NCI-H524 (cell line): ENCODE results near the gene AMBP.
A peak's percentile ranks its signal among the peaks of the same experiment; 100 is the strongest.

ENCODE experiments used
- DNase-seq, 2 experiments: peaks; one replicate each; lab custom pipeline; 2025; lab: John Stamatoyannopoulos, UW

Gene AMBP

DNA sequence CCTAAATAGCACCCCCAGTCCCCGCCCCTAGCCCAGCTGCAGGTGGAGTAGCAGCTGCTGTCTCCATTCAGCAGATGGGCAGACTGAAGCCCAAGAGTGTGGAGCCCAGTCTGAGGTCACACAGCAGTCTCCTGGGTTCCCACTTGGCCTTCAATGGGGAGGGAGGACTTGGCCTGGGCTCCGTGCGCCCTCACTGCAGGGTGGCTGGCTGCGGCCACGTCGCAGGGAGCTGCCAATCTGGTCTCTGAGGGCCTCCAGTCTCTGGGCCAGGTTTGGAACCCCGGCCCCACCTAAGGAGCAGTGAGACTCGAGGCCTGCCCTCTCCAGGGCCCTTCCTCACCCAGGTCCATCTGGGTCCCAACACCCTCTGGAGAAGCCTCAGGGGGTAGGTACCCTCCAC is 13.6 kb upstream of the AMBP start:
- no peak for DNase-seq

DNA sequence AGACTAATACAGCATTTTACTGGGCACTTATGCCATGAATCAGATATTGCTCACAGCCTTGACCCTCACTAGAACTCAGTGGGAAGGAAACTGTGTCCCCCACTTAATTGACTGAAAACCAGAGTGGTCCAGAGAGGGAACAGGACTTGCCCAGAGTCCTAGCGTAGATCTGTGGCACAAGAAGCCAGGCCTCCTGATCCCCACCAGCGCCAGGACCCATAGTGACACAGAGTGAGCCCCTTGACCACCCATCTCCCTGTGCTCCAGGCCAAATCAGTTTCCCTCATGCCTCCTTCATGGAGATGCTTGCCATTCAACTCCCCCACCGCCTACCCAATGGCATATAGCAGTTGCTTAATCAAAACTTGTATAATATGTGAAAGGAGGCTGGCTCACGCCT is 12.7 kb upstream of the AMBP start:
- no peak for DNase-seq

DNA sequence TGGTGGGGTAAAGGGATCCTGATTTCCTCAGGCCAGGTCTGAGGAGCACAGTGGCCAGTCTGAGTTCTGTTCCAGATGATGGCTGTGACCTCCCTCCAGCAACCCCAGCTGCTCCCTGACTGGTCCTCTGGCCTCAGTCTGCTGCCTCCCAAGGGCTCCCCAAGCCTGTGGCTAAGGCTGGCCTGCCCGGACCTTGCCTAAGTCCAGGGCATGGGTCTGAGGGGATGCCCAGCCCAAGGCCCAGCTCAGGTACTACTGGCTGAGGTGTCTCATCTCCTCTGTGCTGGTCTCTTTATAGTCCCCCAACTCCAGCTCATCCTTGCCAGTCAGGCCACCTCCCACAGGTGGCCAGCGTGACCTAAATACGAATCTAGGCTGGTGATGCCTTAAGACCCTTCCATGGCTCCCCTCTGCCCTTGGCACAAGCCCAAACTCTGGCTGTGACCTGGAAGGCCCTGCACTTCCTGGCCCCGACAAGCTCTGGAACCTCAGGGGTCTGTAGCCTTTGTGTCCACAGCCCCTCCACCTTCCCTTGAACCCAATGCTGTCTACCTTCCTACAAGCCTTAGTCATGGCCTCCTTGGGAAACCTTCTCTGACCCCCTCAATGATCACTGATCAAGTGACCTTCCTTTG is 11.2 kb upstream of the AMBP start:
- DNase-seq: no peak

DNA sequence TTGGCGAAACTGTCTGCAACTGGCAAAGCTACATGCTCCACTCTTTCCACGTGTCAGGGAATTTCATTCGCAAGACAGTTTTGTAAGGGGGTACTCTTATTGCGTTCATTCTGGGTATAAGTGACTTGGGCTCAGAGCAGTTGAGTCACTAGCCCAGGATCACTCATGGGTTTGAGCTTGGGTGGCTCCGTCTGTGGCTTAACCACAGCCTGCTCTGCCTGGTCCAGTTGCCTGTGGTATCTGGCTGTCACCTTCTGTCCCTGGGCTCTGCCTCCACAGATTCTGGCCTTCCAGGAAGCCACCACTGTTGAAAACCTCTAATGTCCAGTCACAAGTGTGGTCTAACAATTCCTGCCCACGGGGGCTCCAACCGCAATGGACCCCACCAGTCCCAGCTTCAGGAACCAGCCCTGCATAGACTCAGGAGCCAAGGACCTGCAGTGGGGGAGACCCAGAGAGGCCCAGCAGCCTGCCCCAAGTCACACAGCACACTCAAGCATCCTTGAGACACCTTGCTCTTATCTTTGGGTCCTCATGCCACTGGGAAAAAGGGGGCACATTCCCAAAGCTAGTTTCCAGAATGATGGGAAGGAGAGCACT is 10.6 kb upstream of the AMBP start:
- DNase-seq: no peak

DNA sequence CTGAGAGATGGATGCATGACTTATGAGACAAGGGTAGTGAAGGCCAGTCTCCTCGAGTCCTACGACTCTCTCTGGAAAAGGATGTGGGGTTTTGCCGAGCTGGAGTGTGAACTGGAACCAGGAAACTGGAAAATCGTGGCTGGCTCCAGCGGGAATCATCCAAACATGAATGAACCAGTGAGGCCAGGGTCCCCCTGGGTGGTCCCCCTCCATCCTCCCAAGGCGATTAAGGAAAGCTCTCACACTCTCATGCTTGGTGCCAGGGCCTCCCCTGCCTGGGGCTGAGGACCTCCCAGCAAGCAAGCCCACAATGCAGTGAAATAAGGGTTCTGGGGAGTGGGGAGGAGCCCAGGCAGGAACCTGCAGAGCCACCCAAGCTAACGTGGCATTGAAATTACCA is 9.6 kb upstream of the AMBP start:
- no peak for DNase-seq

DNA sequence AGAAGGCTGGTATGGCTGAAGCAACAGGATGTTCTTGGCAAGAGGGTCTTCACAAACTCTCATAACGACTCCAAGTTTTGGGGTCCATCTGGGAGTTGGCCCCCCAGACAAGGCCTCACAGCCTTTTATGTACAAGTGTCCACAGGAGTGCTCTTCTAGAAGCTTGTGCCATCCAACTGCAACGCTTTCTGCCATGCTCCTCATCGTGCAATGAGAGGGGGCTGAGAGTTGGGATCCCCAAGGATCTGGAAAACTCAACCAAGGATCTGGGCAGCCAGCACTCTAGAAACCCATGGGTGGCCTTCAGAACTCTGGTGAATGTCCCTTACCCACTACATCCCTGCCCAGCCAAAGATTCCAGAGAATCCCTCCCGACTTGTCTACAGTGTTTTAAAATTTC is 8.5 kb upstream of the AMBP start:
- no peak for DNase-seq

DNA sequence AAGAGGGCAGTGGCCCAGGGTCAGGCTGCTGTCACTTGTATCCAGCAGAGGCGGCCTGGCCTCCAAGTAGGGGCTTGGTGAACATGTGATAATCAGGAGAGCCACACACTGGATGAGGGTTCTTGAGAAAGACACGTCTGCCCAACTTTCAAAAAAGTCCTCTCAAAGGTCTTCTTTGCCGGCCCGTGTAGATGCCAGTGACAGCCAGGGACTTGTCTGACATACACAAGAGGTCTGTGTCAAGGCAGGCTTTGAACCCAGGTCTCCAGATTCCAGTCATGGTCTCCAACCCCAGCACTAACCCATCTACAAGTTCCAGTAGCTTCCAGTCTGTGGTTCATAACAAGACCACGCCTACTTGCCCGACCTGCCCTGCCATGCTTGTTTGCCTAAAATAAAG is 7.9 kb upstream of the AMBP start:
- DNase-seq: no peak

DNA sequence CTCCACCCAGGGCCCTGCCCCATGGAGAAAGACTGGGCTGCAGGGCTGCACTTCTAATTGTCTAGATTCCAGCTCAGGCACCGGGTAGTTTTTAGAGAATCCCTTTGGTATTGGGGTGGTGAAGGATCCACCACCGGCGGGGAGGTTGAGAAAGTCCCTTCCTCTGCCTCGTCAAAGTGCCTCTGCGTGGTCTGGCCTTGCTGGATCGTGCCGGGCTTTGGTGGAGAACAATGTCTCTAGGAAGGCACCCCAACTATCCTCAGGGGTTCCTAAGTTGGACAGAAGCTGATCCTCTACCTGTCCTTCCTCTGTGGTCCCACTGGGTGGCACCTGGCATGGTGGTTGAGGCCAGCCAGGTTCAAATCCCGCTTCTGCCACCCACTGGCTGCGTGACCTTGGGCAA is 7.3 kb upstream of the AMBP start:
- no peak for DNase-seq

DNA sequence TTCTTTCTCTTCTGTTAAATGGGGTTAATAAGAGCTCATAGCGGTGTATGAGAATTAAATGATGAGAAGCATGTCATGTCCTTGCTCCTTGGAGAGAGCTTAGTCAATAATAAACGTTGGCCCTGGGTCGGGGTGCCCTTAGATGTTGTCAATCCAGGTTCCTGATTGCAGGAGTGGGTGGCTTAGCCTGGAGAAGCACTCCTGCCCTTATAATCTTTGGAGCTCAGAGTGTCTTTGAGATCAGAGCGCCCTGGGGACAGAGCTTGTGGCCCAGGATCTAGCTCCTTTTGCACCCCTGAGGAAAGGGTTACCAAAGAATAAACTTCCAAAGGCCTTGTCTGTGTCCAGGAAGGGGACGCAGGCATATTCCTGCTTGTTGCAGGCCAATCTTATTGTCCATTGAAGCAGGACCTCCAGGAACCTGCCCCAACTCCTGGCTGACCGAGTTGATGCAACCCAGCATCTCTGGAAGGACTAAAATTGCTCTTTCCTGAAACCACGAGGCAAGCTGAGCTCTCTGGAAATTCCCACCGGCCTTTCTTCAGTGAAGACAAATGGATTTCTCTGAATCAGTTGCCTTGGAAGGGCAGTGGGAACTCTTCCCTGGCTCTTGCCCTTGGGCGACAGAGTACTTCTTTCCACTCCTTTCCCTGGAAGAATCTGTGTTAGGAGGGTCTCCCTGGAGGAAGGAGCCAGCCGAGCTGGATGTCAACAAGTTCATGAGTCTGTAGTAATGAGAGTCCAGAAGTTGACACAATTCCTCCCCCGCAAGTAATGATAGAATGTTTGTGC is 6.4 kb upstream of the AMBP start:
- DNase-seq: no peak

DNA sequence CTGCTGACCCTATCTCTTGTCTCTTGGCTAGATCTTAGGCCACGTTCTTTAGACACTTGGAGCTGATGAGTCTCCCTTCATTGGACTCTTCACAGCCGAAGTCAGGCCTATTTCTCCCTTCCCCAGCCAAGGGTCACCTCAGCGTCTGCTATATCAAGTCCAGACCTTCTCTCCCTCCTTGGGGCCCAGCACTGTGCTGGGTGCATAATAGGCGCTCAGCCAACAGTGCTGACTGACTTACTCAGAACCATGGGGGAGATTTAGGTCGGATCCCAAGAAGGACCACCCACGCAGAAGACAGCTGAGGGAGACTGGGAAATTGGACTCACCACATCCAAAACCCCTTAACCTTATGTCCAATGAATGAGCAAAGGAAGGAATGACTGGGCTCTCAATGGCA is 5.6 kb upstream of the AMBP start:
- DNase-seq: no peak

DNA sequence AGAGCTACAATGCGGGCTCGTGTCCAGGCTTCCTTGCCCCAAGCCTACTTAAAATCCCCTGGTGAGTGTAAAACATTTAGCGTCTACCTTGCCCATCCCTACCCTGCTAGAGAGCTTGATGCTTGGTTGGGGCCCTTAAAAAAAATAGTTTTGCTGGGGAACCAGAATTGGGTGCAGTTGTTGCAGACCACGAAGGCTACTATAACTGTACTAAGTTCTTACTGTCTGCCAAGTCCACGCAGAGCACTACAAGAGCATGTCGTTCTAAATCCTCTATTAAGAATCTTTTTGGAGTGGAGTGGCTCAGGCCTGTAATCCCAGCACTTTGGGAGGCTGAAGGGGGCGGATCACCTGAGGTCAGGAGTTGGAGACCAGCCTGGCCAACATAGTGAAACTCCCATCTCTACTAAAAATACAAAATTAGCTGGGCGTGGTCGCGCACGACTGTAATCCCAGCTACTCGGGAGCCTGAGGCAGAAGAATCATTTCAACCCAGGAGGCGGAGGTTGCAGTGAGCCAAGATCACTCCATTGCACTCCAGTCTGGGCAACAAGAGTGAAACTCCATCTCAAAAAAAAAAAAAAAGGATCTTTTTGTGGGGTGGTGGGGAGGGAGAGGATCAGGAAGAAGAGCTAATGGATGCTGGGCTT is 4.8 kb upstream of the AMBP start:
- DNase-seq: peak in 1 of 2 experiments; percentile 87

DNA sequence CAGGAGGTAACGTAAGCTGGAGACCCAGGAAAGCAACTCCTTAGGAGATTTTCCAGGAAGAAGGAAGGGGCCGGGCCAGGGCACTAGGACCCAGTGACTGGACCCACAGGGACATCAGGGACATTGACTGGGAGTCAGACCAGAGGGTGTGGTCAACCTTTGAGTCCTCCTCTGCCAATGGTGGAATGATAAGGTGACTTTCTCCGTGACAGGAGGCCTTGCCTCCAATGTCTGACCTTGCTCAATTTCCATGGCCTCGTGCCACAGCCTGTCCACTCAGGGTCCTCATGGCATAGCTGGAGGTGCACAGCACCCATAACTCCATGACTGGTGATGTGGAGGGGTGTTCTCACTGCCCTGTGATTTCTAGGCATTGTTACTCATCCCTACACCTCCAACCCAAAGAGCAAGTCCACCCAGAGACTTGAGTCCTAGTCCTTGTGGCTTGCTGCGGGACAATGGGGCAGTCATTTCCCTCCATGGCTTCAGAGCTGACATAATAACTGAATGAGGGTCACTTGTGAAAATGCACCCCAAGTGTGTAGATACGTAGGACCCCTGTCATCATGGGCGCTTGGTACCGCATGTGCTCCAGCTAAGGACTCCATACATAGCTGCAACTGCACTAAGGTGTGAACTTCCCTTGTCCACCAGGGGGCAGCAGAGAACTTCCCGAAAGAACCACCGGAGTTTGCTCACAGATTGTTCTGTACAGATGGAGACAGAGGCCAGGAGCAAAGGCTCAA is 4.1 kb upstream of the AMBP start:
- DNase-seq: peak; percentile 97 to 99

DNA sequence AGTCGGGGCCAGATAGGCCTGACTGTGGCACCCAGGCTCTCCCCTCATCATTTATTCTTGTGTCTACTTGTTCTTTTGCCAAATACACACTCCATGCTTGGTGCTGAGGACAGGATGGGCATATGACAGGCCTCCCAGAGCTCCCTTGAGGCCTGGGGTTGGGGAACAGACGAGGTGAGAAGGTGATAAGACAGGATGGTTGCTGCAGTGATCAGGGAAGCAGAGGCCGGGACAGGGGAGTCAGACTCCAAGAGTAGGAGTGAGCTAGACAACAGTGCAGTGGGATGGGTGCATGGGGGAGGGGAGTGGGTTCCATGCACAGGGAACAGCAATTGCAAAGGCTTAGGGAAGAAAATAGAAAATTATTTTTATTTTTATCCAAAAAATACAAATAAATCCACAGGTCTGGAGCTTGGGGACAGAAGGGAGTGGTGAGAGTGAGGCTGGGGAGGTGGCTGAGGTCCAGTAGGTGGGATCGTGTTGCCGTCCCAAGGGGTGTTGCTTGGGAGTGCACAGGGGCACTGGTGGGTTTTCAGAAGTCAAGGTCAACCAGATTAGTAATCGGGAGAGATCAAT is 3.4 kb upstream of the AMBP start:
- DNase-seq: no peak

DNA sequence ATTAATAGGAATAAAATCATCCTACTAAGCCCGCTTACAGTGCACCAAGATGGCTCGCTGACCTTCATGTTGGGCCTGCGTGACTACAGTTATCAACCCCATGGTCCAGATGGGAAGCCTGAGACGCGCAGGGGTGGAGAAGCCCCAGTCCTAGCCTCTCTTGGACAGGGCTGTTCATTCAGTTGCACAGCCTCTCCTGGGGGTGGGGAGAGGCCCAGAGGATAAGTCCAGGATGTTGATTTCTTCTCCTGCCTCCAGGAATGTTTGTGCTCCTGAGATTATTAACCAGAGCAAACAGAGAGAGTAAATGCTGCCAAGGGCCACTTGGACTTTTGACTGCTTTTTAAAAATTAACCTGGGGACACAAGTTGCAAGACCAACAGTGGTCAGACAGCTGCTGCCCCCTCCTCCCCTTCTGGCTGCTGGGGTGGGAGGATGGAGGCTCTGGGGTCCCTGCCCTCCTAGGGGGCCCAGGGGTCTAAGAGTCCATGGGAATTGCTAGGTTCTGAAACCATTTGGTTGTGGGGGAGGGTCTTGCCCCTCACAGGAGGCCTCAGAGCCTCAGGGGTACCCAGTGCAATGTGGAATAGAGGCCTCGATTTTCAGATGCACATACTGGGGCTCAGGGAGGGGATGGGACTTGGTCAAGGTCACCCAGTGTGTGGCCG is 2.8 kb upstream of the AMBP start:
- no peak for DNase-seq

DNA sequence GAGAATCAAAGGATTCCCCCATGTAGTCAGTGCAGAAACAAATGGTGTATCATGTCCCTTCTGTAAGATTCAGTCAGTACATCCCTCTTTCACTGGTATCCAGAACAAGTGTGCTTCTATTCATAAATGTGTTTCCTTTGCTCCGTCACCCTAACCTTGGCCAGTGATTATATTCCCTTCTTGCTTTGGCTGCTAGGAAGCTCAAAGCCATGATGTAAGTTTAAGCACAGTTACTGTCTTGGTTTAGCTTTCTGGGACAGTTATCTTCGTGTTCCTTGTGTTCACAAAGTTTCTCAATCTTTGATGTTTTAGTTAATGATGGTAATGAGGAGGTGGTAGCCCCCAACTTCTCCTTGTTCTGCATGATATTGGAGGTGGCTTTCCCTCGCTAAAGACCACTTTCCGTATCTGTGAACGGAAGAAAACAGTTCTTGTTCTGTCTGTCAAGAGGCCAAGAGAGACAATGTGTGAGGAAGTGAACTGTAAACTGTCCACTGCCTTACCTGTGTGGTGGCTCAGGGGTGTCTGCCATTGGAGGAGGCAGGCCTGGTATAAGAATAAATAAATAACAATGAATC is 2.2 kb upstream of the AMBP start:
- DNase-seq: no peak

DNA sequence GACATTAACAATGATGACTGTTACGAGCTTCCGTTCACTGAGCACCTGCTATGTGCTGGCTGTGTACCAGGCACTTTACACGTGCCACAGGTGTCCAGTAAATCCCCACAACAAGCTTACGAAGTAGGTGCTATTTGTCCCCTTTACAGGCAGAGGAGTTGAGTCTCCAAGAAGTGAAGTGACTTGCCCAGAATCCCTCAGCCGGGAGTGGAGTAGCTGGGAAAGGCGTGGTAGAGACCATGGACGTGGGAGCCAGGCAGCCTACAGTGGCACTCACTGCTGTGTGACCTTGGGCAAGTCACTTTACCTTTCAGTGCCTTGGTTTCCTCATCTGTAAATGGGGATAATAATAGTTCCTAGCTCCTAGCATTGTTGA is 669 bp upstream of the AMBP start:
- DNase-seq: no peak

DNA sequence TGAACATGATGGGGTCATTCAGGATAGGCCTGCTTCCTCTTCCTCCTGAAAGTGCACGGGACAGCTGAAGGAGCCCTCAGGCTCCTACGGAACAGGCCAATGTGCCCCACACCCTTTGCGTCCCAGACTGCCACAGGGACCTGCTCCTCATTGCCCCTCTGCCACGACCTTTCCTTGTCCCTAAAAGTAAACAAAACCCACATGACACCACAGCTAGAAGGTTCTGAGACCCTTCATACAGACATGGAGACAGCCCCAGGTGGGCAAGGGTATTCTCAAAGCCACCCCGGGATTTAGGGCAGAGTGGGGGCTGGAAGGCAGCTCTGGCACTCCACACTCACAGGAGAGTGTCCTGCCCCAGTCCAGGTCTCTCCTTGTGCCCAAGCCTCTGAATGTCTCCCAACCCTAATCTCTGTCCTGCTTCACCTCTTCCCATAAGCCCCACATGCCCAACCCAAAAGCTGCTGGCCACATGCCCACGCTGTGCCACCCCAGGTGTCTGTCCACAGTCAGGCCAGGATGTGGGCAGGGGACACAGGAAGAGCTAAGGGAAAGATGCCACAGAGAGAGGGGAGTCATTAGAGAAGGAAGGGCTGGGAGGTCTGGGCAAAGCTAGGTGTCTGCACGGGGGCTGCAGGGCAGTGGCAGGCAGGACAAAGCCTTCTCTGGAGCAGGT is 800 bp downstream of the AMBP start:
- no peak for DNase-seq

DNA sequence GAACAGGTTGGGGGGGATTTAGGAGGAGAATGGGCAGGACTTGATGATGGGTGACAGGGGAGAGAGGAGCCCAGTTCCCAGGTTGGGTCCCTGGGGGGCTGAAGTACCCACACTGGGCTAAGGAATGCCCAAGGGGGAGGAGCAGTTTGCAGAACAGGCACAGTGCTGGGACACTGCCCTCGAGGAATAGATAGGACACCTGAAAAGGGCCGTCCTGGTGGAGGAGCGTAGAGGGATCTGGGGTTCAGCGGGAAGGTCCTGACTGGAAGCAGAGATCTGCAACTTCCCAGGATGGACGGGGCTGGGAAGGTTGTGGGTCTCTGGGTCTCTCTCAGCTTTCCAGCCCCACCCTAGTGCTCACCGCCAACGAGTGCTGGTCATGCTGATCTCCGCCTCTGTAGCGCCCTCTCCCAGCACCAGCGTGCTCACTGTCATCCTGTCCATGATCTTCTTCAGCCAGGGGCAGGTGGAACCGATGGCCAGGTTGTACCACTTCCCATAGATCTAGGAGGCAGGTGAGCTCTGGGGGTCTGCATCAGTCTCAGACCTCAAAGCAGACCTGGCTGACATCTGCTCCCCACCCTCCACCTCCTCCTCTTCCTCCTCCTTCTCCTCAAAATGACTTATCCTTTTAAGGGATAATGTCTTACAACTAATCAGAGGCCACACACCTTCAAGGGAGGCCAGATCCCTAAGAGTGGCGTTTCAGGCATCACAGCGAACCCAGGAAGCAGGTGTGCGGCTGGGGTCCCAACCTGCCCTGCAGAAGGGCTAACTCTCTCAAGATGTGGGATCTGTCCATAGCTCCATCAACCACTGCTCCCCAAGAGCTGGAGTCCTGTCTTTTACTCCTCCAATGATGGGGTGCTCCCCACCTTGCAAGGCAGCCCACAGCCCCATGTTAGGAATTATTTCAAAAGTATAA is 1.6 kb downstream of the AMBP start:
- DNase-seq: no peak

DNA sequence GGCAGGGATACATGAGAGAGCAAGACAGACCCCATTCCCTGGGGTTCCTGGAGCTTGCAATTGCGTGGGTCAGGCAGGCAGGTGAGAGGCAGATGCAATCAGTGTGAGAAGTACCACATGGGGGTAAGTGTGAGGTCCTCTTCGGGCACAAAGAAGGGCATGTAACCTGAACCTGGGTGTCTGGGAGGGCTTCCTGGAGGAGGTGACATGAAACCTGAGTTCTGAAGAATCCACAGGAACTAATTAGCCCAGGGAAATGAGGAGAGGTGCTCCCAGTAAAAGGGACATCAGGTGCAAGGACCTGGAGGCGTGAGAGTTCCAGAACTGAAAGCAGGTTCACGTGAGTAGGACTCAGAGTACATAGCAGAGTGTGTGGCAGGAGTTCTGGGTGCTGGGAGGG is 2.5 kb downstream of the AMBP start:
- no peak for DNase-seq
